Measurements from ENCODE around the gene SIRT5.

DNA sequence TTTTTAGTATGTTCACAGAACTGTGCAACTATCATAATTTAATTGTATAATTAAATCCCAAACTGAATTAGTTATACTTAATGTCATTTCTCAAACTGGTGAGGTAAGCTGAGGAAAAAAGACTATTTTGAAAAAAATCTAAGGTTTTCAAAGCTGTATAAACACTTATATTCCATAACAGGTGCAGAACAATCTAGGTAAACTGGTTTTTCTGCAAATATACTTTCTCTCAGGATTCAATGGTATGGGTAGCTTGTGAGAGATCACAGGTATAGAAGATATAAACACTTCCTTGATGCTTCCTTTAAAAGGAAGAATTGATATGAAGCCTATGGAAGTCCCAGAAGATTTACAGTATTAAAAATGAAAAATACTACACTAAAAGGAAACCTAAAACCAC lies 74.4 kb downstream of the SIRT5 start:
- TF ChIP-seq EZH2 (IDR thresholded peaks at IDR 0.05; ENCODE audit: borderline replicate concordance, insufficient read depth, low read depth, low read length, poor library complexity, severe bottlenecking), result no peak
- TF ChIP-seq, protein P1, sequence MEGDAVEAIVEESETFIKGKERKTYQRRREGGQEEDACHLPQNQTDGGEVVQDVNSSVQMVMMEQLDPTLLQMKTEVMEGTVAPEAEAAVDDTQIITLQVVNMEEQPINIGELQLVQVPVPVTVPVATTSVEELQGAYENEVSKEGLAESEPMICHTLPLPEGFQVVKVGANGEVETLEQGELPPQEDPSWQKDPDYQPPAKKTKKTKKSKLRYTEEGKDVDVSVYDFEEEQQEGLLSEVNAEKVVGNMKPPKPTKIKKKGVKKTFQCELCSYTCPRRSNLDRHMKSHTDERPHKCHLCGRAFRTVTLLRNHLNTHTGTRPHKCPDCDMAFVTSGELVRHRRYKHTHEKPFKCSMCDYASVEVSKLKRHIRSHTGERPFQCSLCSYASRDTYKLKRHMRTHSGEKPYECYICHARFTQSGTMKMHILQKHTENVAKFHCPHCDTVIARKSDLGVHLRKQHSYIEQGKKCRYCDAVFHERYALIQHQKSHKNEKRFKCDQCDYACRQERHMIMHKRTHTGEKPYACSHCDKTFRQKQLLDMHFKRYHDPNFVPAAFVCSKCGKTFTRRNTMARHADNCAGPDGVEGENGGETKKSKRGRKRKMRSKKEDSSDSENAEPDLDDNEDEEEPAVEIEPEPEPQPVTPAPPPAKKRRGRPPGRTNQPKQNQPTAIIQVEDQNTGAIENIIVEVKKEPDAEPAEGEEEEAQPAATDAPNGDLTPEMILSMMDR (IDR thresholded peaks at IDR 0.05), result no peak

Data from B cell (primary cell).